DND-41 (cell line): ENCODE data around the gene LEMD1.

ENCODE experiments used
- ATAC-seq: fragments of 200-7000 bp; cut with Tn5 transposase; 3 replicates; pipeline ENCODE4 v1.9.1; 2021; ENCODE audit warnings: low read depth; ENCODE audit not compliant: insufficient read depth
- DNase-seq: peaks from one replicate; pipeline ENCODE4 v3.0.0-alpha.2; 2020
- H2AFZ ChIP-seq: 2 replicates; pipeline ENCODE4 v1.6.0; 2012; ENCODE audit warnings: low read depth, low read length
- H3K27ac ChIP-seq: 2 replicates; pipeline ENCODE4 v1.5.1; 2012; ENCODE audit warnings: low read length, inconsistent platforms
- H3K27me3 ChIP-seq: fragments of 200-600 bp; sonication (generic); 2 replicates; pipeline ENCODE4 v1.6.0; 2012; ENCODE audit warnings: low read length, mild to moderate bottlenecking, inconsistent platforms; ENCODE audit not compliant: insufficient read depth, poor library complexity
- H3K36me3 ChIP-seq: 2 replicates; pipeline ENCODE4 v1.5.1; 2012; ENCODE audit warnings: low read length, inconsistent platforms; ENCODE audit not compliant: insufficient read depth
- H3K4me1 ChIP-seq: 2 replicates; pipeline ENCODE4 v1.5.1; 2012; ENCODE audit warnings: mild to moderate bottlenecking, low read length; ENCODE audit not compliant: insufficient read depth
- H3K4me2 ChIP-seq: 2 replicates; pipeline ENCODE4 v1.6.0; 2012; ENCODE audit warnings: mild to moderate bottlenecking, moderate library complexity, low read length, inconsistent platforms; ENCODE audit not compliant: insufficient read depth
- H3K4me3 ChIP-seq, 2 experiments: fragments of 200-600 bp in 1 of 2; shearing (Covaris generic) in 1 of 2; 2 replicates each; pipeline ENCODE4 v1.5.1; 2012 to 2016; ENCODE audit warnings: inconsistent platforms in 2 of 2, low read length in 2 of 2, mild to moderate bottlenecking in 2 of 2, low read depth in 1 of 2, moderate library complexity in 1 of 2
- H3K79me2 ChIP-seq: 2 replicates; pipeline ENCODE4 v1.6.0; 2012; ENCODE audit warnings: low read length, inconsistent platforms; ENCODE audit not compliant: insufficient read depth
- H3K9ac ChIP-seq: 2 replicates; pipeline ENCODE4 v1.6.0; 2012; ENCODE audit warnings: low read depth, mild to moderate bottlenecking, inconsistent platforms, low read length, moderate library complexity
- H3K9me3 ChIP-seq: 2 replicates; pipeline ENCODE4 v1.5.1; 2012; ENCODE audit warnings: low read length, moderate library complexity, mild to moderate bottlenecking, inconsistent platforms; ENCODE audit not compliant: insufficient read depth, severe bottlenecking
- H4K20me1 ChIP-seq: 2 replicates; pipeline ENCODE4 v1.6.0; 2012; ENCODE audit warnings: low read length; ENCODE audit not compliant: insufficient read depth
- CTCF ChIP-seq: IDR thresholded peaks from 2 replicates; pipeline ENCODE4 v1.5.1; 2012; ENCODE audit warnings: borderline replicate concordance, low read length, moderate library complexity, mild to moderate bottlenecking; ENCODE audit not compliant: poor library complexity, severe bottlenecking; ENCODE audit errors: extremely low read depth
- EZH2 ChIP-seq: IDR thresholded peaks from 3 replicates; pipeline ENCODE4 v1.6.1; 2012; ENCODE audit warnings: borderline replicate concordance, low read depth, mild to moderate bottlenecking, moderate library complexity, low read length, inconsistent platforms; ENCODE audit not compliant: severe bottlenecking

LEMD1 gene

DNA sequence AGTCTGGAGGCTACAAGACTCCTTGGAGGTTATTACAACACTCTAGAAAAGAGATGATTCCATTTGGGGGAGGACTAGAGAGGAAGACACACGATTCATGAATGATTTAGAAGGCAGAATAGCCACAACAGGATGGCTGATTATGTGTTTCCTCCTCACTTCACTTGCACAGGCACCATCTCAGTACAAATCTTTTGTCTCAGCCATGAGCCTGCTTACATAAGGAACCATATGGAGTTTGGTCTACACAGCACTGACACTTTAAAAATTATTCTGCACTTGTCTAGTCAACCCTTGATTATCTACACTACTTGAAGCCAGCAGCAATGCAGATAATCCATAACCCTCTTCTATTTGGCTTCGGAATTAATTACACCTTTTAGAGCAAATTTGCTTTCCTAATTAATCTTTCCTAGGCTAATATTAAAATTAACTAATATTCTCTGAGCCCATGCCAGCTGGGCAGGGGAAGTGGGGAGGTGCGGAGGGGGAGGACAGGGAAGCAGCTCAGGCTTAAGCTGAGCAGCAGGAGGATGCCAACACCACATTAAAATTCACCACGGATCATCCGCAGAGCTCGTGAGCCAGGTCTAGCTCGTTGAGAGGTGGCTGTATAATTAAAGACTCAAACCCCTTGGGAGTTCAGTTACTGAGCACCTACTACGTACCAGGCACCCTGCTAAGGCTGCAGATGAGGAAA is 3.2 kb upstream of the LEMD1 start:
- Histone ChIP-seq H3K4me1 (no peaks in the 10 kb centered on the region), H3K9me3 (no peaks in the 10 kb centered on the region), H2AFZ (no peak overlapping the region), H3K4me2 (no peak overlapping the region), H3K36me3 (no peaks in the 10 kb centered on the region), H3K27ac (no peak overlapping the region), H4K20me1 (0 out of 2 replicates have a peak, but pooled peaks cover 2% of the 10 kb centered on the region), H3K27me3 (peaks cover 35% of the 10 kb centered on the region), H3K4me3 (no peak overlapping the region), H3K9ac (no peak overlapping the region), H3K79me2 (no peaks in the 10 kb centered on the region)
- DNase-seq (no peak), ATAC-seq (no peak)
- TF ChIP-seq EZH2 (no peak), CTCF (no peak)

GRCh38 chr1:205423814-205424399 is 2.1 kb upstream of the LEMD1 start:
- Histone ChIP-seq H3K27ac (no peak overlapping the region), H3K79me2 (no peaks in the 10 kb centered on the region), H3K4me2 (no peak overlapping the region), H3K4me1 (no peaks in the 10 kb centered on the region), H3K9ac (no peak overlapping the region), H2AFZ (no peak overlapping the region), H3K4me3 (no peak overlapping the region), H3K9me3 (no peaks in the 10 kb centered on the region), H3K27me3 (peaks cover 43% of the 10 kb centered on the region), H3K36me3 (no peaks in the 10 kb centered on the region), H4K20me1 (0 out of 2 replicates have a peak, but pooled peaks cover 2% of the 10 kb centered on the region)
- ATAC-seq: no peak
- TF ChIP-seq EZH2 (no peak), CTCF (no peak)
- no peak for DNase-seq

GRCh38 chr1:205422993-205423642 is 1.3 kb upstream of the LEMD1 start:
- H3K4me3 ChIP-seq: no peak overlapping the region
- no peak overlapping the region for H3K4me2 ChIP-seq
- H3K9me3 ChIP-seq: no peaks in the 10 kb centered on the region
- no peaks in the 10 kb centered on the region for H3K79me2 ChIP-seq
- ATAC-seq (no peak), DNase-seq (no peak)
- no peak overlapping the region for H3K27ac ChIP-seq
- no peak overlapping the region for H2AFZ ChIP-seq
- no peak overlapping the region for H3K9ac ChIP-seq
- H3K36me3 ChIP-seq: no peaks in the 10 kb centered on the region
- peaks cover 41% of the 10 kb centered on the region for H3K27me3 ChIP-seq
- H4K20me1 ChIP-seq: no peaks in the 10 kb centered on the region
- no peaks in the 10 kb centered on the region for H3K4me1 ChIP-seq
- no peak for TF ChIP-seq CTCF
- no peak for TF ChIP-seq EZH2
